Ovary (tissue), 9 donors: ENCODE data around the gene MED14. TPM values are rescaled to one million over a fixed set of nuclear protein-coding genes. Genes with fewer than 3 reads are reported as not detected.

Source experiments
- DNase-seq, 5 donors: peaks; one replicate each; pipeline ENCODE4 v3.0.0-alpha.2; 2019 to 2020
- H3K27ac ChIP-seq, 2 donors: fragments of 200-600 bp; one replicate each; pipeline versions ENCODE4 v1.5.1 to v1.8.0; 2019 to 2022
- H3K27me3 ChIP-seq: fragments of 200-600 bp; one replicate; pipeline ENCODE4 v1.8.0; 2022
- H3K36me3 ChIP-seq: fragments of 200-600 bp; sonication (generic); one replicate; pipeline ENCODE4 v1.5.1; 2019
- H3K4me1 ChIP-seq: one replicate; pipeline ENCODE4 v1.8.1; 2013; ENCODE audit warnings: mild to moderate bottlenecking, moderate library complexity; ENCODE audit not compliant: insufficient read depth
- H3K4me3 ChIP-seq: fragments of 200-600 bp; sonication (generic); one replicate; pipeline ENCODE4 v1.5.1; 2017
- H3K9me3 ChIP-seq, 2 donors: fragments of 200-600 bp in 1 of 2; sonication (generic) in 1 of 2; one replicate each; pipeline versions ENCODE4 v1.5.1 to v1.8.1; 2013 to 2019; ENCODE audit warnings: mild to moderate bottlenecking in 1 of 2, moderate library complexity in 1 of 2
- CTCF ChIP-seq, 3 donors: fragments of 450-650 bp in 2 of 3; fragments of 200-600 bp in 1 of 3; IDR thresholded peaks; one replicate each; pipeline versions ENCODE4 v1.5.1 to v1.8.0; 2016 to 2022; ENCODE audit warnings: antibody characterized with exemption in 3 of 3, mild to moderate bottlenecking in 1 of 3
- EP300 ChIP-seq: sonication (generic); formaldehyde crosslinking; IDR thresholded peaks from one replicate; pipeline ENCODE4 v1.6.1; 2017; ENCODE audit warnings: antibody characterized with exemption
- POLR2A ChIP-seq: fragments of 450-650 bp; IDR thresholded peaks from one replicate; pipeline ENCODE4 v1.6.1; 2017; ENCODE audit warnings: antibody characterized with exemption, mild to moderate bottlenecking, moderate library complexity
- whole genome bisulfite sequencing, 3 donors: extraction: QIAGEN DNeasy Blood & Tissue Kit in 1 of 3; methylation state at CpG; one replicate each; pipeline versions ENCODE4 v1.1.5 to v1.1.7; 2013 to 2017; 5-methylcytosine and 5-hydroxymethylcytosine counted together
- intact Hi-C, 4 donors: fragments of 100-400 bp; cut with DNase I; formaldehyde crosslinking; loops; one replicate each; pipeline versions ENCODE4 v1.11.0 to v1.15.1; 2022 to 2023
- polyA plus RNA-seq, 2 donors: library from polyadenylated mRNA; stranded (reverse); fragments of 200-250 nt in 1 of 2; fragments of 350-450 nt in 1 of 2; fragmentation: Illumina TruSeq in 1 of 2; extraction: RNeasy Lipid Tissue Mini Kit (QIAGEN cat#74804) in 1 of 2; gene quantifications; one replicate each; pipeline ENCODE4 v1.2.3, GENCODE V29; 2013 to 2014
- total RNA-seq, 7 donors: library from RNA; depleted of rRNA in 2 of 7; stranded (reverse); fragments of >200 nt in 2 of 7; fragmentation: NEBNext Ultra II Directional in 3 of 7; extraction: Animal tissue kit (Norgen Biotek cat#: 25700) in 3 of 7; gene quantifications; one replicate each; pipeline versions ENCODE4 v1.1.0 to v1.2.4, GENCODE V29; 2016 to 2023
- donor health status: DM: no; HTN: no; CAD: no; lungs with moderate emphysema.
- donor health status: DM: no; HTN: no; CAD: no.
- donor health status: Bipolar disorder and iron deficiency.
- donor health status: DM: yes; HTN: yes; CAD: no.
- donor health status: DM: no; HTN: no; CAD: no.
- donor health status: DM: yes; HTN: yes; CAD: no.

MED14 gene
- total and polyA plus RNA-seq, 9 donors: 12.1 to 41.5 (median 33.1) TPM

- H3K27me3 ChIP-seq: no peaks in the 10 kb centered on the region
- TF ChIP-seq POLR2A: no peak
- no peak for TF ChIP-seq EP300
- no peak for TF ChIP-seq CTCF (IDR thresholded peaks at IDR 0.05)
- 44 to 51% (median 45%) methylated on average over 6 of the region's 6 CpGs for WGBS, 3 donors
- H3K4me1 ChIP-seq: no peaks in the 10 kb centered on the region
- no peaks in the 10 kb centered on the region for H3K36me3 ChIP-seq
- DNase-seq: peak in 1 of 5 donors; percentile 43
- no peak overlapping the region for H3K27ac ChIP-seq
- H3K9me3 ChIP-seq: no peaks in the 10 kb centered on the region
- H3K4me3 ChIP-seq: no peak overlapping the region
- intact Hi-C loops: no loop called here
Observed at GRCh38 chrX:40663880-40664630, 71.3 kb downstream of the MED14 start.

- 96 to 97% (median 97%) methylated on average over 3 of the region's 3 CpGs for WGBS, 3 donors
- Histone ChIP-seq H3K4me1 (no peaks in the 10 kb centered on the region), H3K4me3 (no peak overlapping the region), H3K27ac (no peak overlapping the region), H3K27me3 (no peaks in the 10 kb centered on the region), H3K9me3 (no peaks in the 10 kb centered on the region), H3K36me3 (no peaks in the 10 kb centered on the region)
- intact Hi-C loops: no loop called here
- no peak for DNase-seq
- no peak for TF ChIP-seq CTCF (IDR thresholded peaks at IDR 0.05)
- TF ChIP-seq EP300: no peak
- no peak for TF ChIP-seq POLR2A
Observed at GRCh38 chrX:40663078-40663740, 72.1 kb downstream of the MED14 start.

GRCh38 chrX:40661489-40661888 lies 73.9 kb downstream of the MED14 start:
- H3K27ac ChIP-seq: no peak overlapping the region
- DNase-seq: no peak
- no peaks in the 10 kb centered on the region for H3K27me3 ChIP-seq
- H3K4me3 ChIP-seq: no peak overlapping the region
- TF ChIP-seq EP300 (no peak), POLR2A (no peak), CTCF (IDR thresholded peaks at IDR 0.05) (no peak)
- H3K9me3 ChIP-seq: no peaks in the 10 kb centered on the region
- no peaks in the 10 kb centered on the region for H3K36me3 ChIP-seq
- no peaks in the 10 kb centered on the region for H3K4me1 ChIP-seq
- whole genome bisulfite sequencing, 3 donors: 86 to 94% (median 88%) methylated on average over 2 of the region's 2 CpGs
- intact Hi-C loops: no loop called here

- no peaks in the 10 kb centered on the region for H3K36me3 ChIP-seq
- H3K27ac ChIP-seq: no peak overlapping the region
- WGBS, 3 donors: 86 to 94% (median 88%) methylated on average over 5 of the region's 5 CpGs
- intact Hi-C loops: no loop called here
- no peaks in the 10 kb centered on the region for H3K4me1 ChIP-seq
- H3K4me3 ChIP-seq: no peak overlapping the region
- no peaks in the 10 kb centered on the region for H3K27me3 ChIP-seq
- no peaks in the 10 kb centered on the region for H3K9me3 ChIP-seq
- no peak for TF ChIP-seq EP300
- TF ChIP-seq POLR2A: no peak
- no peak for TF ChIP-seq CTCF (IDR thresholded peaks at IDR 0.05)
- no peak for DNase-seq
Observed at GRCh38 chrX:40660381-40660780, 75.0 kb downstream of the MED14 start.
